ENCODE results near the gene ENO2.
"Not testable (repeated sequence)": the region's sequence is repeated elsewhere in the genome, so short reads cannot be mapped to it uniquely, and the experiment has no call there.

Gene ENO2

DNA sequence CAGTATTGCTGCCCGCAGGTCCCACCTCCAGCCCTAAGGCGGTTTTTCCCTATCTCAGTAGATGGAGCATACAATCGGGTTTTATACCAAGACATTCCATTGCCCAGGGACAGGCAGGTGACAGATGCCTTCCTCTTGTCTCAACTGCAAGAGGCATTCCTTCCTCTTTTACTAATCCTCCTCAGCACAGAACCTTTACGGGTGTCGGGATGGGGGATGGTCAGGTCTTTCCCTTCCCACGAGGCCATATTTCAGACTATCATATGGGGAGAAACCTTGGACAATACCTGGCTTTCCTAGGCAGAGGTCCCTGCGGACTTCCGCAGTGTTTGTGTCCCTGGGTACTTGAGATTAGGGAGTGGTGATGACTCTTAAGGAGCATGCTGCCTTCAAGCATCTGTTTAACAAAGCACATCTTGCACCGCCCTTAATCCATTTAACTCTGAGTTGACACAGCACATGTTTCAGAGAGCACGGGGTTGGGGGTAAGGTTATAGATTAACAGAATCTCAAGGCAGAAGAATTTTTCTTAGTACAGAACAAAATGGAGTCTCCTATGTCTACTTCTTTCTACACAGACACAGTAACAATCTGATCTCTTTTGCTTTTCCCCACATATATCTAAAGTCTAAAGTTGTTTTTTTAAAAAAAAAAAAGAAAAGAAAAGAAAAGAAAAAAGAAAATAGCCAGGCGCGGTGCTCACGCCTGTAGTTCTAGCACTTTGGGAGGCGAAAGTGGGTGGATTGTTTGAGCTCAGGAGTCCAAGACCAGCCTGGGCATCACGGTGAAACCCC, 28.0 kb upstream of the ENO2 start:
- not testable (repeated sequence) for DNase-seq

DNA sequence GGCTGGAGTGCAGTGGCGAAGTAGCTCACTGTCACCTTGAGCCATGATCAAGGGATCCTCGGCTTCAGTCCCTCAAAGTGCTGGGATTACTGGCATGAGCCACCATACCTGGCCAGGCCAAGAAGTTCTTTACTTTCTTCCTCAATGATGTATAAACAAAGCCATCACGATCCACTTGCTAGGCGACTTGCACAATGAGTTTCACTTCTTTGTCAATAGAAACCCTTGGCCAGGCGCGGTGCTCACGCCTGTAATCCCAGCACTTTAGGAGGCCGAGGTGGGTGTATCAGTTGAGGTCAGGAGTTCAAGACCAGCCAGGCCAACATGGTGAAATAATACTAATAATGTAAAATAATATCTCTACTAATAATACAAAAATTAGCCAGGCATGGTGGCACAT, 26.9 kb upstream of the ENO2 start:
- DNase-seq: no peak

DNA sequence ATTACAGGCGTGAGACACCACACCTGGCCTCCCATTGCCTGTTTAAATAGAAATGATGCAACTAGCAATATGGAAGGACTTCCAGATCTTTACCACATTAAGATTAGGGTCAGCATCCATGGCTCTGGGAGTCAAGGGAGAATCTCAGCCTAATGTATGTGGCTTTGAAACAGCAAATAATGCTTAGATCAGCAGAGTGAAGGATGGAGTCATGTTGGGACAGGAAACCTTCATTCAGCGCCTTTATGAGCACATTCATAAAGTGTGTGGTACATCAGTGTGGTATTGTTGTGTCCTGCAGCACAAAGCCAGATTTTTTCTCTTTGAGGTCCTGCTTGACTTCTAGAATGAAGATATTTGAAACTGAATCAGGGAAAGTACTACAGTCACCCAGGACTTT, 26.0 kb upstream of the ENO2 start:
- no peak for DNase-seq

DNA sequence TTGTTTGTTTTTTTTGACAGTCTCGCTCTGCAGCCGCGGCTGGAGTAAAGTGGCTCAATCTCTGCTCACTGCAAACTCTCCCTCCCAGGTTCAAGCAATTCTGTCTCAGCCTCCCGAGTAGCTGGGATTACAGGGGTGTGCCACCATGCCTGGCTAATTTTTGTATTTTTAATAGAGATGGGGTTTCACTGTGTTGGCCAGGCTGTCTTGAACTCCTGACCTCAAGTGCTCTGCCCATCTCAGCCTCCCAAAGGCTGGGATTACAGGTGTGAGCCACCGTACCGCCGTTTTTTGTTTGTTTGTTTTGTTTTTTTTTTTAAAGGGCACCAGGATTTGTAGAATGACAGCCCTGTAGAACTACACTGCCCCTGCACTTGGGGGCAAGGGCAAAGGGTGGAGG, 25.6 kb upstream of the ENO2 start:
- not testable (repeated sequence) for DNase-seq

DNA sequence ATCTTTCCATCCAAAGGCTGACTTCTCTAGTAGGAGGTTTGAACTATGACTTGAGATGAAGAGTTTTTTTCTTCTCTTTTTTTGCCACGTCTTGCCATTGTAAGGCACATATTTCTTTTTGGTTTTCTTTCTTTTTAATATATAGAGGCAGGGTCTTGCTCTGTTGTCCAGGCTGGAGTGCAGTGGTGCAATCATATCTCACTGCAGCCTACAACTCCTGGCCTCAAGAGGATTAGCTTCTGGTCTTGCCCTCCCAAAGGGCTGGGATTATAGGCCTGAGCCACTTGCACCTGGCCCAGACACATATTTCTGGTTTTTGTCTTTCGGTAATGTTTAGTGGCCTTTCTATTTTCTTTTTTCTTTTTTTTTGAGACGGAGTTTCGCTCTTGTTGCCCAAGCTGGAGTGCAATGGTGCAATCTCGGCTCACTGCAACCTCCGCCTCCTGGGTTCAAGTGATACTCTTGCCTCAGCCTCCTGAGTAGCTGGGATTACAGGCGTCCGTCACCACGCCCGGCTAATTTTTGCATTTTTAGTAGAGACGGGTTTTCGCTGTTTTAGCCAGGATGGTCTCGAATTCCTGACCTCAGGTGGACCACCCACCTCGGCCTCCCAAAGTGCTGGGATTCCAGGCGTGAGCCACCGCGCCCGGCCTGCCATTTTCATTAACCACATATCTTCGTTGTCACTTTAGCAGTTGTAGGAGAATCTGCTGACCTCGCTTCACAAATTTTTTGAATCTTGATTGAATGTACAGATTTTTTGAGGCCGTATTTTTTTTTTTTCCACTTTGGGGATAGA, 24.4 kb upstream of the ENO2 start:
- not testable (repeated sequence) for DNase-seq

DNA sequence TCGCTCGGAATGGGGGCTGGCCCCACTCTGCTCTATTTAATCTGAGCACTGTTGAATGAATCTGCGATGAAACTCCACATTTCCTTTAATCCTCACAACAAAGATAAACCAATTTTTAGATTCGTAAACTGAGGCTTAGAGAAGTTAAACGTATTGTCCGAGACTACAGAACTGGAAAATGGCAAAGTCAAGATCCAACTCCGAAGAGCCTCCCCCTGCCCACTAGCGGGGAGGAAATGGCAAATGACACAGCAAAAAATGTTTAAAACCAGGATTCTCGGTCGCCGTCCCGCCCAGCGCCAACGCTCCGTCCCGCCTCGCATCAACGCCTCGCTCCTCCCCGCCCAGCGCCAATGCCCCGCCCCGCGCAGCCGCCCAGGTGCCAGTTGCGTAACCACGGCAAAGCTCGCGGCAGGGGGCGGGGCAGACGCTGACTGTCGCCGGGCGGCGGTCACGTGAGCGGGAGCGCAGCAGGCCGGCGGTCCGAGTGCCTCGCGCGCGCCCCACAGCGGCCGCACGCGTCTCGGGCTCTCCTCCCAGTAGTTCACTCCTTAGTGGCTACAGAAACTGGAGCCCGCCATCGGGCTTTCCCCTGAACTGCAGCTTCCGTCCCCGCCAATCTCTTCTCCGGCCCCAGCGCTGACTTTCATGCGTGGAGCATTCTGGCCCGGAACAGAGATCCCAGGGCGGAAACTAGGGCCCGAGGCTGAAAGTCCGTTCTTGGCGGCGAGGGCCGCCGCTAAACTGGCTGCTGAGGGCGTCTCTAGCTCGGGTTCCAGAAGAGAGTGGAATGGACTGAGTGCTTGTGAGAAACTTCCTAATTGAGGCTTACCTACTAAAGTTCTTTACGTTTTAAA, 23.4 kb upstream of the ENO2 start:
- peak; percentile 98 for DNase-seq

DNA sequence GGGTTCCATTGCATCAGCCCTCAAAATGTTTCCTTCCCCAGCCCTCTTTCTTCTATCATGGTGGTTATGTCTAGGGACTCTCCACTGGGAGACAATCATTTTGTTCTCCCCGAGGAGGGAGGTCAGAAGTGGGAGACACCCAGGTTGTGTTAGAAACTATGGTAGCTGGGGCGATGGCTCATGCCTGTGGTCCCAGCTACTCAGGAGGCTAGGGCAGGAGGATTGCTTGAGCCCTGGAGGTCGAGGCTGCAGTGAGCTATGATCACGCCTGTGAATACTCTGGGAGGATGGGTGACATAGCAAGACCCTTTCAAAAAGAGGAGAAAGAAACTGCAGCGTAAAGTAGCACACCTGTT, 22.8 kb upstream of the ENO2 start:
- DNase-seq: no peak

DNA sequence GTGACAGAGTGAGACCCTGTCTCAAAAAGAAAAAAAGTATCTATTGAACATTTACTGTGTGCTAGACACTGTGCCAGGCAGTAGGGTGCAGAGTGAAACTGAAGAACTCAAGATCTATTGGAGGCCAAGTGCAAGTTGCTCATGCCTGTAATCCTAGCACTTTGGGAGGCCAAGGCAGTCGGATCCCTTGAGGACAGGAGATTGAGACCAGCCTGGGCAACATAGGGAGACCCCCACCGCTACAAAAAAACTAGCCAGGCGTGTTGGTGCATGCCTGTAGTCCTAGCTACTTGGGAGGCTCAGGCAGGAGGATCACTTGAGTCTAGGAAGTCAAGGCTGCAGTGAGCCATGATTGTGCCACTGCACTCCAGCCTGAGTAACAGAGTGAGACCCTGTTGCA, 21.7 kb upstream of the ENO2 start:
- DNase-seq: not testable (repeated sequence)

DNA sequence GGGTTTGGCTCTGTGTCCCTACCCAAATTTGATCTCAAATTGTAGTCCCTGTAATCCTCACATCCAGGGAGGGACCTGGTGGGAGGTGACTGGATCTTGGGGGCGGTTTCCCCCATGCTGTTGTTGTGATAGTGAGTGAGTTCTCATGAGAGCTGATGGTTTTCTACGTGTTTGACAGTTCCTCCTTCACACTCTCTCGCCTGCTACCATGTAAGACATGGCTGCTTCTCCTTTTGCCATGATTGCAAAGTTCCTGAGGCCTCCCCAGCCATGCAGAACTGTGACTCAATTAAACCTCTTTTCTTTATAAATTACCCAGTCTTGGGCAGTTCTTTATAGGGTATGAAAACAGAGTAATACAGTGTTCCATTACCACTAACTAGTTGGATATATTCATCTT, 20.1 kb upstream of the ENO2 start:
- DNase-seq: no peak

DNA sequence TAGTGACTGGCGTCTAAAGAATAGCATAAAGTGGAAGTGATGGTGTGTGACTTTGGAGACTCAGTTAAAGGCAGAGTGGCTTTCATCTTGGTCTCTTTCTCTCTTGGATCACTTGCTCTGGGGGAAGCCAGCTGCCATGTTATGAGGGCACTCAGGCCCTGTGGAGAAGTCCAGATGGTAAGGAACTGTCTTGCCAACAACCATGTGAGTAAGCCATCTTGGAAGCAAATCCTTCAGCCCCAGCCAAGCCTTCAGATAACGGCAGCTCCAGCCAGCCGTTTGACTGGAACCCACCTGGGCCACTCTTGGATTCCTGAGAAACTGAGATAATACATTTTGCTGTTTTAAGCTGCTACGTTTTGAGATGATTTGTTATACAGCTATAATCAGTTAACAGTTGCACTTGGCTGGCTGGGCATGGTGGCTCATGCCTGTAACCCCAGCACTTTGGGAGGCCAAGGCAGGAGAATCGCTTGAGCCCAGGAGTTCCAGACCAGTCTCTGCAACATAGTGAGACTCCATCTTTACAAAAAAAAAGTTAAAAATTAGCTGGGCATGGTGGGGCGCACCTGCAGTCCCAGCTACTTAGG, 17.4 kb upstream of the ENO2 start:
- no peak for DNase-seq

DNA sequence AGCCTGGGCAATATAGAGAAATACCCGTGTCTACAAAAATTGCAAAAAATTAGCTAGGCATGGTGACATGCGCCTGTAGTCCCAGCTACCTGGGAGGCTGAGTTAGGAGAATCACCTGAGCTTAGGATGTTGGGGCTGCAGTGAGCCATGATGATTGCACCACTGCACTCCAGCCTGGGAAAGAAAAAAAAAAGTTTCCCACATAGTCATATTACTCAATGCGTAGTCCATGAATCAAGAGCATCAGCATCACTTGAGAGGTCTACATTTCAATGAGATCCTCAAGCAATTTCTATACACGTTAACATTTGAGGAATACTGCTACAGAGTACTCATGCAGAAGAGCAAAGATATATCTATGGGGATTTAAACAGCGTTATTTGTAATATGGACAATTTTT, 15.0 kb upstream of the ENO2 start:
- no peak for DNase-seq

DNA sequence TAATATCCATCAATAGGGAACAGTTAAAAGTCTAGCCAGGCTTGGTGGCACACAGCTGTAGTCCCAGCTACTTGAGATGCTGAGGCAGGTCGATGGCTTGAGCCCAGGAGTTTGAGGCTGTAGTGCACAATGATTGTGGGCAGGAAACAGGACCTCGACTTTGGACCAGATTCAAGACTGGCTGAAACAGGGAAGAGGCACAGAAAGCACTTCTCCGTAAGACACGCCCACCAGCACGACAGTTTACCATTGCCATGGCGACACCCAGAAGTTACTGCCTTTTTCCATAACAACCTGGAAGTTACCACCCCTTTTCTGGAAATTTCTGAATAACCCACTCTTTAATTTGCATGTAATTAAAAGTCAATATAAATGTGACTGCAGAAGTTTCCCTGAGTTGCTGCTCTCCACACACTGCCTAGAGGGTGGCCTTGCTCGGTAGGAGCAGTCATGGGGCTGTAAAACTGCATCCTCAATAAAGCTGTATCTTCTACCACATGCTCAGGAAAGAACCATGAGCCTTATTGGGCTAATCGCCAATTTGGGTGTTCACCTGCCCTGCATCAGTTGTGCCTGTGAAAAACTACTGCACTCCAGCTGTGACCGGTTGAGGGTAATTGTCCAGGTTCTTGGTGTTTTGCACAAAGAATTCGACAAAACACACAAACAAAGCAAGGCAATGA, 14.4 kb upstream of the ENO2 start:
- DNase-seq: peak; percentile 62

DNA sequence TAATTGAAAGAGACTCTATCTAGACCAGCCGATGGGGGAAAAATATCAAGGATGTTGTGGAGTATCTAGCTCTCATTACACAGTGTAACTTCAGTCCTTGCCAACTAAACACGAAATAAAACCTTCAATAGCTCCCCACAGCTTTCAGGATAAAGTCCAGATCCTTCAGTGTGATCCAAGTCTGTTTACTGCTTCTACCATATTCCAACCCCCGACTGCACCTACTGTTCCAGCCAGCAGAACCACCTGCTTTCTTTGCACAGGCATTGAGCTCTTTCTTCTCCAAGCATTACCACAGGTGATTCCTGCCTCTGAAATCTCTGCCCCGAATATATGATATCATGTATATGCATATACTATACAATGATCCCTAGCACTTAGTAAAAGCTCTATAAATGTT, 11.9 kb upstream of the ENO2 start:
- no peak for DNase-seq

DNA sequence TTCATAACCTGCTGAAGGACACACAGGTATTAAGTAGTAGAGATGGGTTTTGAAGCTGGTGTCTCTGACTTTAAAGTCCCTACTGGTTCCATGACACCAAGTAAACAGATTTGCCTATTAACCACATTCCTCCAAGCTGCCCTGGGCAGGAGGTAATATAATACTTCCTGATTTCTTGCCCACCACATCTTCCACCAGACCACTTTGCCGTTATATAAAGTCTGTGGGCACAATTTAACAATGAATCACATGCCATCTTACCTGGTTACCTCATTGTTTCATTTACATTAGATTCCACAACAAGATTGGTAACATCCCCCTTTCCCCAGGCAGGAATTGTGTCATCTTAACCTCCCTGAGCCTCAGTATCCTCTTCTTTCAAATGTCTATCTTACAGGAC, 10.7 kb upstream of the ENO2 start:
- no peak for DNase-seq

DNA sequence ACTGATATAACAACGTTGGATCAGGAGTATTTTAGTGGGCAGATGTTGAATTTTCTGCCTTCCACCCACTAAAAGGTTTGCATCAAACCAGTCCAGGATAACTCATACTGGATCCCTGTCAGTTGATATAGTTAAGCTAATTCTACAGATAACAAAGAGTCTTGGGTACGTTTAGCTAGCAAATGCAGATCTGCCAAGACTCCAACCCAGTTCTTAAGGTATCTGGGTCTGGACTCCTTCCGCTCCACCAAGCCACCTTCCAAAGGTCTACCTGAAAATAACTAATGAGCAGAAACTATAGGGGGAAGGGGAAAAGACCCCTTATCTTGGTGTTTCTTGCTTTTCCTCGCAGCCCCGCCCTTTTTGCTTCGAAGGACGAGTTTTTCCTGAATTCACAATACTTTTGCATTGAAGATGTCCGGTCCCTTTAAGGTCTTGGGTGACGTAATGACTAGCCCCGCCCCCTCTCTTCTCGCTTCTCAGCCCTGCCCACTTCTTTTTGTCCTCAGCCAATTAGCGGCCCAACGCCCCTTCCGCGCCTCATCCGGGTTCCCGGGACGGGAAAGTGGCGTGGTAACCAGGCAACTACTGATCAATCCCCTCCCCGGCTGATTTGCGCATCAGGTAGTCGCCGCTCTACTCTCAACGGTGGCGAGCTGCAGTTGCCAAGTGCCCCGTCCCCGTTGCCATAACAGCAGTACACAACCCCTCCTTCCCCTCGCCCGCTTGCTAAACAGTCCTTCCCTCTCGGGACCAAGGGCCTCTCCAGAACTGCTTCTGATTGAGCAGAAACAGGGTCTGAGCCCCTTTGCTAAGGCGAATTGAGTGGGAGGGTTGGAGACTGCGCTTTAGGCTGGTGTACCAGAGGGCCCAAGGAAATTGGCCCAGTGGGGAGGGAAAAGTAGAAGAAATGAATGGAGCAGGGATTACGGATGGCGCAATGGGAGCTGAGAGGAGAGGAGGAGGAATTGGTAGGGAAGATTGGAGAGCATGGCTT, 9.8 kb upstream of the ENO2 start, which contains the start of gene LRRC23:
TSS of gene LRRC23 (plus strand) at position 543 of the 997 bp plus-strand sequence. CDS start 812 bp downstream, outside the sequence.
- DNase-seq: peak; percentile 99

DNA sequence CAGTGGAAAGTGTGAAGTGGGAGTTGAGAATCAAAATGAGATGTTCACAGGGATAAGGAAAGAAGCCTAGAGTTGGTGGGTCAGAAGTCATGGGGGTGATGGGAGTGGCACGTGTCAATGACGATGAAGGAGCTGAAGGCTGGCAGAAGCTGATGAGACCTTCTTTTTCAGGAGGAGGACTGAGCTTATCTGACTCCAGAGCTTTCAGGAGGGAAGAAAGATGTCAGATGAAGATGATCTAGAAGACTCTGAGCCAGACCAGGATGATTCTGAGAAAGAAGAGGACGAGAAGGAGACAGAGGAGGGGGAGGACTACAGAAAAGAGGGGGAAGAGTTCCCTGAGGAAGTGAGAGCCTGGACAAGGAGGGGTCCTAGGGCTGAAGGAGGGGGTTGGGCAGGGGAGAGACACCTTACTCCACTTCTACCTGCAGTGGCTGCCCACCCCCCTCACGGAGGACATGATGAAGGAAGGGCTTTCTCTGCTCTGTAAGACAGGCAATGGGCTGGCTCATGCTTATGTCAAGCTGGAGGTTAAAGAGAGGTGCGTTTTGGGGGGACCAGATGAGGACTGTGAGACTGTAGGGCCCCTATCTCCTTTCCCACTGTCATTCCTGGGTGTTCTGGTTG, 8.9 kb upstream of the ENO2 start:
- DNase-seq: no peak

DNA sequence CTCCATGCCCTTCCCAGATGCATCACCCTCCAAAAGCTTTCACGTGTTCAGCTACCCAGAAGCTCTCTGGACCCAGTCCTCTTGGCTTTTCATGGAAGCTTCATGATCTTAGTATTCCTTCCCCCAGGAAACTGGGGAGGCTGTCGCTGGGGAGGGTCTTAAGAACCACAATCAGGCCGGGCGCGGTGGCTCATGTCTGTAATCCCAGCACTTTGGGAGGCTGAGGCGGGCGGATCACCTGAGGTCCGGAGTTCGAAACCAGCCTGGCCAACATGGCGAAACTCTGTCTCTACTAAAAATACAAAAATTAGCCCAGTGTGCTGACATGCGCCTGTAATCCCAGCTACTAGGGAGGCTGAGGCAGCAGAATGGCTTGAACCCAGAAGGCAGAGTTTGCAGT, 6.2 kb upstream of the ENO2 start:
- DNase-seq: not testable (repeated sequence)

DNA sequence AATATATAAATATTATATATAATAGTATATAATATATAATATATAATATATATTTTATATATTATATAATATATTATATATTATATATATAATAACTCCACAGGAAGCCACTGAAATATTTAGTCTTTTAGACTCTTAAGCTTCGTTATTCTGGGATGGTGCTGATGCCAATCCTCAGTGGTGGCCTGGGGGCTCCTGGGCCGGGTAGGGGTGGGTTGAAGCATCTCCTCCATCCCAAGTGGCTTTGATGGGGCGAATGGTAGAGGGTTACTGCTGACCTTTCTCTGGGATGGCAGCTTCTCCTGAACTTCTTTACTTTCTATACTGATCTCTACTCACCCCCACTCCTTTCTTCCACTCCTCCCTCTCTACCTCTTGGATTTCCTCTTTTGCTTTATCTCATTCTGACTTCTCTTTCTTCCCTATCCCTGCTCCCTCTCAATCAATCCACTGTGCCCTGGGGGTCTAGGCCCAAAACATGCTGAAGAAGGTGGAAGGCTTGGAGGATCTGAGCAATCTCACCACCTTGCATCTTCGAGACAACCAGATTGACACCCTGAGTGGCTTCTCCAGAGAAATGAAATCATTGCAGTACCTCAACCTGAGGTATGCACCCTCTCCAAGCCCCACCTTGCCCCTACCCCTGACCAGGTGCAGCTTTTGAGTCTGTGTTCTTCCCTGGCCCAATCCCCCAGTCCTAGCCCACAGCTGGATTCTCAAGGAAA, 4.8 kb upstream of the ENO2 start:
- DNase-seq: no peak

DNA sequence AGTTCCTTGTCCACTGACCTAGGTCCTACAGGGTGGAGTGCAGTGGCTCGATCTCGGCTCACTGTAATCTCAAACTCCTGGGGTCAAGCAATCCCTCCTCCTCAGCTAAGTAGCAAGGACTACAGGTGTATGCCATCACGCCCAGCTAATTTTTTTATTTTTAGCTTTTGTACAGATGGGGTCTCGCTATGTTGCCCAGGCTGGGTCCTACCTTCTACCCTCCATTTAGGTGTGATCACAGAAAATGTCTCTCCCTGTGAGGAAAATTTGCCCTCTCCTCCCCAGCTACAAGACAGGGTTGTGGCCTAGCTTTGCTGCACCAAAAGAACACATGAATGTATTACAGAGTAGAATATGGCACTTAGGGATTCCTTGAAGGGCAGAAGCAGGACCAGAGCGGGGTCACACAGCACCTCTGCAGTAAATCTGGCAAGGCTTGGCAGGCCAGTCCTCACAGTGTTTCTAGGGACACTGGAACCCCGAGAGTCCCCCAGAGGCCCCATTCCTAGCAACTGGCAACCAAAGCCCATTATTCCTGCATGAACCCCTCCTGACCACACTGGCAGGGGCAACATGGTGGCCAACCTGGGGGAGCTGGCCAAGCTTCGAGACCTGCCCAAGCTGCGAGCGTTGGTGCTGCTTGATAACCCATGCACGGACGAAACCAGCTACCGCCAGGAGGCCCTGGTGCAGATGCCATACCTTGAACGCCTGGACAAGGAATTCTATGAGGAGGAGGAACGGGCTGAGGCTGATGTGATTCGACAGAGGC, 2.0 kb upstream of the ENO2 start:
- no peak for DNase-seq

Measured in CD4-positive, alpha-beta T cell treated with Interferon gamma for 1 hour (primary cell).